Lung (tissue), 12 donors: ENCODE data around the gene VTI1A. TPM values are rescaled to one million over a fixed set of nuclear protein-coding genes. Genes with fewer than 3 reads are reported as not detected.
"Not testable (repeated sequence)": the region's sequence is repeated elsewhere in the genome, so short reads cannot be mapped to it uniquely, and the experiment has no call there.

Experiments
- ATAC-seq: fragments of 200-7000 bp; cut with Tn5 transposase; one replicate; pipeline ENCODE4 v1.9.1; 2020; ENCODE audit warnings: moderate number of reproducible peaks; ENCODE audit not compliant: insufficient read depth, low FRiP score
- DNase-seq, 3 donors: peaks; one replicate each; pipeline ENCODE4 v3.0.0-alpha.2; 2013 to 2017
- H3K27ac ChIP-seq, 2 donors: one replicate each; pipeline ENCODE4 v1.5.1; 2013; ENCODE audit warnings: mild to moderate bottlenecking in 2 of 2, moderate library complexity in 2 of 2, control low read depth in 1 of 2, inconsistent platforms in 1 of 2, low read depth in 1 of 2, low read length in 1 of 2
- H3K27me3 ChIP-seq, 3 donors: one replicate each; pipeline ENCODE4 v1.5.1; 2013; ENCODE audit warnings: low read length in 2 of 3; ENCODE audit not compliant: control insufficient read depth in 3 of 3, insufficient read depth in 3 of 3
- H3K36me3 ChIP-seq, 4 donors: one replicate each; pipeline ENCODE4 v1.5.1; 2013; ENCODE audit warnings: low read length in 4 of 4, mild to moderate bottlenecking in 1 of 4, moderate library complexity in 1 of 4; ENCODE audit not compliant: control insufficient read depth in 4 of 4, insufficient read depth in 4 of 4
- H3K4me1 ChIP-seq, 5 donors: one replicate each; pipeline ENCODE4 v1.5.1; 2013; ENCODE audit warnings: low read length in 5 of 5, mild to moderate bottlenecking in 2 of 5, moderate library complexity in 1 of 5; ENCODE audit not compliant: control insufficient read depth in 5 of 5, insufficient read depth in 5 of 5
- H3K4me3 ChIP-seq: one replicate; pipeline ENCODE4 v1.5.1; 2013; ENCODE audit warnings: mild to moderate bottlenecking, control low read depth, moderate library complexity
- H3K9ac ChIP-seq, 2 donors: one replicate each; pipeline ENCODE4 v1.5.1; 2013; ENCODE audit warnings: low read length in 2 of 2, control low read depth in 1 of 2; ENCODE audit not compliant: insufficient read depth in 1 of 2
- H3K9me3 ChIP-seq, 4 donors: one replicate each; pipeline ENCODE4 v1.5.1; 2013; ENCODE audit warnings: low read length in 3 of 4, mild to moderate bottlenecking in 1 of 4, moderate library complexity in 1 of 4; ENCODE audit not compliant: control insufficient read depth in 4 of 4, insufficient read depth in 3 of 4
- CTCF ChIP-seq: IDR thresholded peaks from 2 replicates; pipeline ENCODE4 v1.5.1; 2012; ENCODE audit warnings: mild to moderate bottlenecking; ENCODE audit errors: control extremely low read depth, extremely low read depth
- WGBS, 2 donors: extraction: QIAGEN DNeasy Blood & Tissue Kit; methylation state at CpG; one replicate each; pipeline ENCODE4 v1.1.7; 2013; 5-methylcytosine and 5-hydroxymethylcytosine counted together
- polyA plus RNA-seq, 2 donors: library from polyadenylated mRNA; stranded (reverse); fragments of 200-250 nt; gene quantifications; one replicate each; pipeline ENCODE4 v1.2.1, GENCODE V29; 2013
- total RNA-seq, 2 donors: library from RNA; depleted of rRNA in 1 of 2; stranded (reverse); fragments of >200 nt in 1 of 2; gene quantifications; one replicate each; pipeline ENCODE4 v1.2.1, GENCODE V29; 2014 to 2021
- donor health status: control.
- donor health status: control.
- donor health status: Bipolar disorder and iron deficiency.
- donor health status: healthy.
- donor health status: DM: yes; HTN: yes; CAD: no.

Gene VTI1A
- total and polyA plus RNA-seq, 4 donors, result 9.2 to 48.2 (median 28.4) TPM

- H3K4me1 ChIP-seq, result peaks cover 0 to 14% (median 2%) of the 10 kb centered on the region in 5 donors
- no peak overlapping the region for H3K4me3 ChIP-seq
- no peaks in the 10 kb centered on the region for H3K27me3 ChIP-seq
- TF ChIP-seq CTCF, result no peak
- no peak overlapping the region for H3K27ac ChIP-seq
- ATAC-seq, result no peak
- peaks cover 2 to 13% (median 6%) of the 10 kb centered on the region in 4 donors for H3K36me3 ChIP-seq
- no peaks in the 10 kb centered on the region for H3K9me3 ChIP-seq
- no peak for DNase-seq
- H3K9ac ChIP-seq, result no peak overlapping the region
- 98 to 99% methylated on average over 3 of the region's 3 CpGs for WGBS, 2 donors
Observed at GRCh38 chr10:112539340-112539739, 92.3 kb downstream of the VTI1A start.

- peaks cover 2 to 12% (median 5%) of the 10 kb centered on the region in 4 donors for H3K36me3 ChIP-seq
Observed at GRCh38 chr10:112542823-112543222, 95.8 kb downstream of the VTI1A start.

GRCh38 chr10:112546474-112546873, 99.5 kb downstream of the VTI1A start:
- Histone ChIP-seq H3K4me3 (no peak overlapping the region), H3K36me3 (peaks cover 0 to 3% (median 0%) of the 10 kb centered on the region in 4 donors), H3K9me3 (no peaks in the 10 kb centered on the region), H3K9ac (no peak overlapping the region), H3K27me3 (no peaks in the 10 kb centered on the region), H3K4me1 (peaks cover 0 to 3% (median 0%) of the 10 kb centered on the region in 5 donors), H3K27ac (no peak overlapping the region)
- ATAC-seq (no peak), DNase-seq (no peak)
- no peak for TF ChIP-seq CTCF
- WGBS, 2 donors, result 70 to 81% methylated on average over 2 of the region's 2 CpGs

More at GRCh38 chr10:112542823-112543222, 95.8 kb downstream of the VTI1A start:
- H3K27me3 ChIP-seq, H3K4me3 ChIP-seq, ATAC-seq, H3K27ac ChIP-seq, H3K9me3 ChIP-seq, DNase-seq, H3K9ac ChIP-seq, H3K4me1 ChIP-seq: not testable (repeated sequence)
- 96 to 98% methylated on average over 5 of the region's 5 CpGs for WGBS, 2 donors

GRCh38 chr10:112548535-112549276, 101.7 kb downstream of the VTI1A start:
- no peak for TF ChIP-seq CTCF
- H3K9me3 ChIP-seq, result no peaks in the 10 kb centered on the region
- H3K9ac ChIP-seq, result no peak overlapping the region
- H3K4me1 ChIP-seq, result peaks cover 0 to 3% (median 0%) of the 10 kb centered on the region in 5 donors
- H3K27ac ChIP-seq, result no peak overlapping the region
- no peaks in the 10 kb centered on the region for H3K27me3 ChIP-seq
- ATAC-seq (no peak), DNase-seq (no peak)
- H3K4me3 ChIP-seq, result no peak overlapping the region
- 96 to 98% methylated on average over 8 of the region's 8 CpGs for WGBS, 2 donors
- H3K36me3 ChIP-seq, result peaks cover 0 to 3% (median 0%) of the 10 kb centered on the region in 4 donors
